Stimulated activated CD4-positive, alpha-beta T cell treated with anti-CD3 and anti-CD28 coated beads, Interleukin-12 subunit alpha, Interleukin-12 subunit beta, amount 100 ng/mL, for 24 hours (primary cell): ENCODE results near the gene TNXB.
"Not testable (repeated sequence)": the region's sequence is repeated elsewhere in the genome, so short reads cannot be mapped to it uniquely, and the experiment has no call there.

Source experiments
- DNase-seq, 2 experiments: peaks; one replicate each; pipeline ENCODE4 v3.0.0-alpha.2; 2020; ENCODE audit warnings: low read depth in 2 of 2

The TNXB gene

DNA sequence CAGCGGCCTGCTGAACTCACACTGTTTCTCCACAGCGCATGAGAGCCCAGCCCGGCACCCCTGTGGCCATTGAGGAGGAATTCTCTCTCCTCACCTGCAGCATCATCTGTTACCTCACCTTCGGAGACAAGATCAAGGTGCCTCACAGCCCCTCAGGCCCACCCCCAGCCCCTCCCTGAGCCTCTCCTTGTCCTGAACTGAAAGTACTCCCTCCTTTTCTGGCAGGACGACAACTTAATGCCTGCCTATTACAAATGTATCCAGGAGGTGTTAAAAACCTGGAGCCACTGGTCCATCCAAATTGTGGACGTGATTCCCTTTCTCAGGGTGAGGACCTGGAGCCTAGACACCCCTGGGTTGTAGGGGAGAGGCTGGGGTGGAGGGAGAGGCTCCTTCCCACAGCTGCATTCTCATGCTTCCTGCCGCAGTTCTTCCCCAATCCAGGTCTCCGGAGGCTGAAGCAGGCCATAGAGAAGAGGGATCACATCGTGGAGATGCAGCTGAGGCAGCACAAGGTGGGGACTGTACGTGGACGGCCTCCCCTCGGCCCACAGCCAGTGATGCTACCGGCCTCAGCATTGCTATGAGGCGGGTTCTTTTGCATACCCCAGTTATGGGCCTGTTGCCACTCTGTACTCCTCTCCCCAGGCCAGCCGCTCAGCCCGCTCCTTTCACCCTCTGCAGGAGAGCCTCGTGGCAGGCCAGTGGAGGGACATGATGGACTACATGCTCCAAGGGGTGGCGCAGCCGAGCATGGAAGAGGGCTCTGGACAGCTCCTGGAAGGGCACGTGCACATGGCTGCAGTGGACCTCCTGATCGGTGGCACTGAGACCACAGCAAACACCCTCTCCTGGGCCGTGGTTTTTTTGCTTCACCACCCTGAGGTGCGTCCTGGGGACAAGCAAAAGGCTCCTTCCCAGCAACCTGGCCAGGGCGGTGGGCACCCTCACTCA lies 69.5 kb downstream of the TNXB start:
- not testable (repeated sequence) for DNase-seq

DNA sequence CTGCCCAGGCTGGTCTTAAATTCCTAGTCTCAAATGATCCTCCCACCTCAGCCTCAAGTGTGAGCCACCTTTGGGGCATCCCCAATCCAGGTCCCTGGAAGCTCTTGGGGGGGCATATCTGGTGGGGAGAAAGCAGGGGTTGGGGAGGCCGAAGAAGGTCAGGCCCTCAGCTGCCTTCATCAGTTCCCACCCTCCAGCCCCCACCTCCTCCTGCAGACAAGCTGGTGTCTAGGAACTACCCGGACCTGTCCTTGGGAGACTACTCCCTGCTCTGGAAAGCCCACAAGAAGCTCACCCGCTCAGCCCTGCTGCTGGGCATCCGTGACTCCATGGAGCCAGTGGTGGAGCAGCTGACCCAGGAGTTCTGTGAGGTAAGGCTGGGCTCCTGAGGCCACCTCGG lies 70.3 kb downstream of the TNXB start:
- not testable (repeated sequence) for DNase-seq

DNA sequence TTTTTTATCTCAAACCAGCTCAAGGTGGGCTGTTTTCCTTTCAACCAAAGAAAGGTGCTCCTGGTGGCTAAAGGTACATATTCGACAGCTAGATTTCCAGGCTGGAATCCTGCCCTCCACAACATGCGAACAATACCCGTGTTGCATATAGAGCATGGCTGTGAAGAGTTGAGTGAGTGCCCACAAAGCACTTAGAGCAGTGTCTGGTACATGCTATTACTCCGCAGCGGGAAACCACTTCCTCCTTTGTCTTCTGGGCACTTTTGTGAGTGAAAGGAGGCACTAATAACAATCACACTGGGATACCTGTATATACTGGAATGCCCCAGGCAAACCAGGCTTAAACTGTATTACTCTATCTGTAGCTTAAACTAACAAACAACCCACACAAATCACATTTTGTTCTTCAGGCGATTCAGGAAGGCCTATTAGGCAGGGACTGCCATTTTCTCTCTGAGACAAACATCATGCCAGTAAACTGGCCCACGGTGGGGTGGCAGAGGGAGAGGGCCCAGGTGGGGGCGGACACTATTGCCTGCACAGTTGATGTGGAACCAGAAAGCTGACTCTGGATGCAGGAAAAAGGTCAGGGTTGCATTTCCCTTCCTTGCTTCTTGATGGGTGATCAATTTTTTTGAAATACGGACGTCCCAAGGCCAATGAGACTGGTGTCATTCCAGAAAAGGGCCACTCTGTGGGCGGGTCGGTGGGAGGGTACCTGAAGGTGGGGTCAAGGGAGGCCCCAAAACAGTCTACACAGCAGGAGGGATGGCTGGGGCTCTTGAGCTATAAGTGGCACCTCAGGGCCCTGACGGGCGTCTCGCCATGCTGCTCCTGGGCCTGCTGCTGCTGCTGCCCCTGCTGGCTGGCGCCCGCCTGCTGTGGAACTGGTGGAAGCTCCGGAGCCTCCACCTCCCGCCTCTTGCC lies 71.3 kb downstream of the TNXB start, which contains the start of gene CYP21A2:
Gene CYP21A2 (plus strand): TSS at position 818 of the 927 bp plus-strand sequence. CDS start 8 bp downstream, at position 826.
- not testable (repeated sequence) for DNase-seq

DNA sequence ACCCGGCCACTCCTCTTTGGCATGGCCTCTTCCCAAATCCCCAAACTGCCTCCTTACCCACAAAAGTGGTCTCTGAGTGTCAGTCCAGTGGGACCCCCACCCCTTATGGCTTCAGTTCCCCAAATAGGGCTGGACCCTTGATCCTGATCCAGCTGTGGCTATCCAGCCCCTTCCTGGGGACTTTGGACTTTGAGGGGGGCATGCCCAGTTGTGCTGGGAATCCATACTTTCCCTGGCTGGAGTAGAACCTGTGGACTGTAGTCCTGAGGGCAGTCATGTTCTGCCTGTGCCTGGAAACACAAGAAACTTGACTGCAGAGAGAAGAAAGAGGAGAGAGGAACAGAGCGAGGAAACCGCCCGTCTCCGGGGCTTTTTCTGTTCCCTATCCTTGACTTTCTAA lies 72.0 kb downstream of the TNXB start:
- DNase-seq = not testable (repeated sequence)

DNA sequence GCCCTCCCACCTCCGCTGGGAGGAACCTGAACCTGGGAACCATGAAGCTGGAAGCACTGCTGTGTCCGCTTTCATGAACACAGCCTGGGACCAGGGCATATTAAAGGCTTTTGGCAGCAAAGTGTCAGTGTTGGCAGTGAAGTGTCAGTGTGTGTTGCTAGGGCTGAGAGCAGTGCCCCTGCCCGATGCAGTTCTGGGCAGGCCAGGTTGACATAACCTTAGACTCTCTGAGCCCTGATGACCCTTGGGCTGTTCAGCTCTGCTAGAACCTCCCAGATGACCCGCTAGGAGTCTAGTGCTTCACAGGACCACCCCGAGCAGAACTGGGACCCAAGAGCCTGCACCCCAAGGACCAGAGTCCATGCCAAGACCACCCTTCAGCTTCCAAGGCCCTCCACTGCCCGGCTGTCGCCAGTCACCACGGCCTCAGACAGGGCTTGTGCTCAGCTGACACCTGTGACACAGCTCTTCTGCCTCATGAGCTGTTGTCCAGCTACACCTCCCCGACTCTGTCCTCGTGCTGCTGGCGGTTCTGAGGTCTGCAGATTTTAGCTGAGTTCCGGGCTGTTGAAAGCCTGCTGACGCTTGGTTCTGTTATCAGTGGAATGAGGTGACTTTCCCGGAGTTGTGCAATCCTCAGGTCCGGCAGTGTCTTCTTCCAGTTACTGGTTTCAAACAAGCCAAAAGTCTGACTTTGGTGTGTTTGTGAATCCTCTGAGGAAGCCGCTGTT lies 73.7 kb downstream of the TNXB start:
- not testable (repeated sequence) for DNase-seq

DNA sequence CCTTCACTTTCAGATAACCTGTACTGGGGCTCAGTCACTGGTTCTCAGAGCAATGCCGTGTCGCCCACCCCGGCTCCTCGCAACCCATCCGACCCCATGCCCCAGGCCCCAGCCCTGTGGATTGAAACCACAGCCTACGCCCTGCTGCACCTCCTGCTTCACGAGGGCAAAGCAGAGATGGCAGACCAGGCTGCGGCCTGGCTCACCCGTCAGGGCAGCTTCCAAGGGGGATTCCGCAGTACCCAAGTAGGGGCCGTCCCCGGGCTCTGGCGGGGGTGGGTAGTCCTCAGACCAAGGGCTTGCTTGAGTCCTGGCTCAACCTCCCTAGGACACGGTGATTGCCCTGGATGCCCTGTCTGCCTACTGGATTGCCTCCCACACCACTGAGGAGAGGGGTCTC lies 79.6 kb downstream of the TNXB start:
- not testable (repeated sequence) for DNase-seq

DNA sequence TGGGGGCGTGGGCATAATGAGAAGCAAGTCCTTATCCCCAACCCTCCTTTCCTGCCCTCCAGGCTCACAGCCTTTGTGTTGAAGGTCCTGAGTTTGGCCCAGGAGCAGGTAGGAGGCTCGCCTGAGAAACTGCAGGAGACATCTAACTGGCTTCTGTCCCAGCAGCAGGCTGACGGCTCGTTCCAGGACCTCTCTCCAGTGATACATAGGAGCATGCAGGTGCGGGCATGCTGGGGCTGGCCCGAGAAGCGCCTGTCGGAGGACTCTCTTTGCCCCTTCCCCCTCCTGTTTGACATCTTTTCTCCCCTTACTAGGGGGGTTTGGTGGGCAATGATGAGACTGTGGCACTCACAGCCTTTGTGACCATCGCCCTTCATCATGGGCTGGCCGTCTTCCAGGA lies 80.5 kb downstream of the TNXB start:
- DNase-seq = not testable (repeated sequence)

DNA sequence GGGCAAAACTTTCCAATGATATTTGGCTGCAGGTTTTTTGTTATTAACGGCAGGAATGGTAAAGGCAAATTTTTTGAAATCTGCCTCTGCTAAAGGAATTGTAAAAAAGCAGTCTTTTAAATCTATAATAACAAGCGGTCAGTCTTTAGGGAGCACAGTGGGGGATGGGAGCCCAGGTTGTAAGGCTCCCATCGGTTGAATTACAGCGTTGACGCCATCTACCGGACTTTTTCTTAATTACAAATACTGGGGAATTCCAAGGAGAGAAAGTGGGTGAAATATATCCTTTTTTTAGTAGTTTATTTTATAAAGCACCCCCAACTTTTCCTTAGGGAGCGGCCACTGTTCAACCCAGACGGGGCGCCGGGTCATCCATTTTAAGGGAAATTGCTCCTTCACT lies 87.0 kb downstream of the TNXB start:
- DNase-seq = not testable (repeated sequence)

DNA sequence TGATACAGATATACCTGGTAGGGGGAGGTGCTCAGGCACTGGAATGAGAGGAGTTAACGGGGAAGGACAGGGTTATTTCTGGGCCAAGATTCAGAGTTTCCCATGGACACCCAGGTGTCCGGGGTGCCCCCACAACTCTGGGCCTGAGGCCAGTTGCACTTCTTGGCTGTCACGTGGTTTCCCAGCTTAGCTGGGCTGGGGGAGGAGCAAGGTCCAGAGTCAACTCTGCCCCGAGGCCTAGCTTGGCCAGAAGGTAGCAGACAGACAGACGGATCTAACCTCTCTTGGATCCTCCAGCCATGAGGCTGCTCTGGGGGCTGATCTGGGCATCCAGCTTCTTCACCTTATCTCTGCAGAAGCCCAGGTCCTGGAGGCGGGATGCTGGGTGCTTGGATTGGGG lies 94.6 kb downstream of the TNXB start, which contains the start of gene C4B:
Gene C4B (plus strand): TSS at position 249 of the 400 bp plus-strand sequence. CDS start 51 bp downstream, at position 300.
- DNase-seq = not testable (repeated sequence)

DNA sequence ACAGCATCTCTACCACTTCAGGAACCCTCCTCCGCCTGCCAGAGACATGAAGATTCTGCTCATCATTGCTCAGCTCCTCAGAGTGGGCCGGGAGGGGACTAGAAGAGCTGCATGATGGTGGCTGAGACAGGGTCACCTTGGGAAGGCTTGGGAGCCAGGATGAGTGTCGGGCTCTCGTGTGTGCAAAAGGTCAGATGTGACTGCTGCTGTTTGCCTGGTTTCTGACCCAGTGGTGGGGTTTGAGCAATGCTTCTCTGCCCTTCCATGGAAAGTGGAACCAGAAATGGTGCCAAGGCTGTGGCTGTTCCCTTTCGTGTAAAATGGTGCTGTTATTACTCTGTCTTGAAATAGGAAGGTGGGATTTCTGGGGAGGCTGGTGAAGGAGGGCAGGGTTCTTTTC lies 95.4 kb downstream of the TNXB start:
- DNase-seq = not testable (repeated sequence)

DNA sequence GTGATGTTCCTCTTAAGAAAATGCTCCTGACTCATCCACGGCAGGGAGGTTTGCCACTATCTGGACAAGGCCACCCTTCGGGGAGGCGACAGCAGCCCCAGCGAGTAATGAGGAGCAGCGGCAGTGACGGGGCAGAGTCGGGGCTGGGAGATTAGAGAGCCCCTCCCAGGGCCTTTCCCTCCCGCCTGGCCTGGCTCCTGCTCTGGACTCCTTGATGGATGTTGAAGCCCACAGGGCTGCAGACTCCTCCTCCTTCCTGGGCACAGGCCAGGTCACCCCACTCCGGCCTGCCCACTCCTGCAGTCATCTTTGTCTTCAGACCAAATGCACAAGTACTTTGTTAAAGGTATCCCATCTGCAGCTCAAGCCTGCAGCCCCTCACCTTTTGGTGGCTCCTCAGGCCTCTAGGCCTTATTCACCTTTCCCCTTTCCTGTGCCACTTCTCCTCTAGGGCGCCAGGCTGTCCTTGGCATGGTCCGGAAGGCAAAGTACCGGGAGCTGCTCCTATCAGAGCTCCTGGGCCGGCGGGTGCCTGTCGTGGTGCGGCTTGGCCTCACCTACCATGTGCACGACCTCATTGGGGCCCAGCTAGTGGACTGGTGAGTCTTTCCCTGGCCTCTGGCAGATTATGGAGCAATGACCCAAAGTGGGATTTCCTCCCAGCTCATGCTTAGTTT lies 96.1 kb downstream of the TNXB start:
- not testable (repeated sequence) for DNase-seq

DNA sequence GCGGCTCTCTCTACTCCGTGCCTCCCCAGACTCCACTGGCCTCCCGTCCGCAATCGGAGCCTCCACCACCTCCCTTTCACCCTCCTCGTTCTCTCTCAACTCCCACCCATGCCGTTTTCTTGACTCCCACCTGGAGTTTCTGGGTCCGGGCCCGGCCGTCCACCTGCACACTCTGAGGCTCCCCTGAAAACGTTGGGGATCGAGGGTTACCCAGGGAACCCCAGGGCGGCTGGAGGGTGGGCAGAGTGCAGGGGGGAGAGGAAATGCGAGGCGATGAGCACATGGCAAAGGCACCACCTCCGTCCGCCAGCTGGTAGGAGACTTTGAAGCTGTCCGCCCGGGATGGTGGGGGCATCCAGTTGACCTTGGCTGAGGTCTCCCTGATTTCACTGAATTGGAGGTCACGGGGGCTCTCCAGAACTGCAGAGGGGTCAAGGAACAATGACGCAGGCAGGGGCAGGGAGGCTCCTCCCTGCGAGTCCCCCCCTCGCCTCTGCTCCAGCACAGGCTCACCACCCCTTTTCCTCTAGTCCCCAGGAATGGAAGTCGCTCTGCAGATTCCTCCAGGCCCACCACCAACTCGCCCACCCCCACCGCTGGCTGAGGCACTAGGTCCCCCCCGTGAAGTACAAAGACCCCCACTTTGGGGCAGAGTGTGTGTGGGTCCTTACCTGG lies 98.1 kb downstream of the TNXB start:
- not testable (repeated sequence) for DNase-seq

DNA sequence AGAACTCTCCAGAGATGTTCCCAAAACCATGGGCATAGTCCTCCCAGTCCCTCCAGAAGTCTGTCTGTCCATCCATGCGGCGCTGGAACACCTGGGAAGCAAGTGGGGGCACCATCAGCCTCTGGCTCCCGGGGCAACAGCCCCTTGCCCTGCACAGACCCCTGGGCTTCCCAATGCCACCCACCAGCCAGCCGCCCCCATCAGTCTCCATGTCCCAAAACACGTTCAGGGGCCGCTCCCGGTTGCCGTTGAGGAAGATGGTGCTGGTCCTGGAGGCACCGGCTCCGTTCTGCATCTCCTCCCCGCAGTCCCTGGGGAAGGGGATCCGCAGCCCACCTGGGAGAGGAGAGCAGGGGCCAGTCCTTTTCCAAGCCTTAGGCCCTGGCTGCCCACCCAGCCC lies 99.6 kb downstream of the TNXB start:
- DNase-seq = not testable (repeated sequence)

DNA sequence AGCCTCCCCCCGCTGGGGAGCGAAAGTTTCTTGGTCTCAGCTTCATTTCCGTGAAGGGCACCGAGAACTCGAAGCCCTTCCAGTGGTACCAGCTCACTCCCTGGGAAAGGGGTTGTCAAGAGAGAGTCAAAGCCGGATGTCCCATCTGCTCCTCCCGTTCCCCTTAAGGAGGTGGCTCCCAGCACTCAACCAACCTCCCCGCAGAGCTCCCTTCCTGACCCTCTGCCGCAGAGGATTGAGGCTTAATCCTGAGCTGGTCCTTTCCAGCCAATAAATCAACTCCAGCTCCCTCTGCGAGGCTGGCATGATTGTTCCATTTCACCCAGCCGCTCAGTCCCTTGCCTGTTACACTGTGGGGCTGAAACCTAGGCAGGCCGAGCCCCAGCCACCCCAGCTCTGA lies 100.5 kb downstream of the TNXB start:
- DNase-seq = not testable (repeated sequence)

DNA sequence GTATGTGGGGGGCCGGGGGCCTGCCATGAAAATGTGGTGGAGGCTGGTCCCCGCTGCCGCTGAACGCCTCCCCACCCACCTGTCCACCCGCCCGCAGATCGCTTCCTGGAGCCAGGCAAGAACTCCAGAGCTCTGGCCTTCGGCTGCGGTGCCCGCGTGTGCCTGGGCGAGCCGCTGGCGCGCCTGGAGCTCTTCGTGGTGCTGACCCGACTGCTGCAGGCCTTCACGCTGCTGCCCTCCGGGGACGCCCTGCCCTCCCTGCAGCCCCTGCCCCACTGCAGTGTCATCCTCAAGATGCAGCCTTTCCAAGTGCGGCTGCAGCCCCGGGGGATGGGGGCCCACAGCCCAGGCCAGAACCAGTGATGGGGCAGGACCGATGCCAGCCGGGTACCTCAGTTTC lies 101.1 kb downstream of the TNXB start:
- DNase-seq = not testable (repeated sequence)

DNA sequence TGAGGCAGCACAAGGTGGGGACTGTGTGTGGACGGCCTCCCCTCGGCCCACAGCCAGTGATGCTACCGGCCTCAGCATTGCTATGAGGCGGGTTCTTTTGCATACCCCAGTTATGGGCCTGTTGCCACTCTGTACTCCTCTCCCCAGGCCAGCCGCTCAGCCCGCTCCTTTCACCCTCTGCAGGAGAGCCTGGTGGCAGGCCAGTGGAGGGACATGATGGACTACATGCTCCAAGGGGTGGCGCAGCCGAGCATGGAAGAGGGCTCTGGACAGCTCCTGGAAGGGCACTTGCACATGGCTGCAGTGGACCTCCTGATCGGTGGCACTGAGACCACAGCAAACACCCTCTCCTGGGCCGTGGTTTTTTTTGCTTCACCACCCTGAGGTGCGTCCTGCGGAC lies 102.1 kb downstream of the TNXB start:
- not testable (repeated sequence) for DNase-seq

DNA sequence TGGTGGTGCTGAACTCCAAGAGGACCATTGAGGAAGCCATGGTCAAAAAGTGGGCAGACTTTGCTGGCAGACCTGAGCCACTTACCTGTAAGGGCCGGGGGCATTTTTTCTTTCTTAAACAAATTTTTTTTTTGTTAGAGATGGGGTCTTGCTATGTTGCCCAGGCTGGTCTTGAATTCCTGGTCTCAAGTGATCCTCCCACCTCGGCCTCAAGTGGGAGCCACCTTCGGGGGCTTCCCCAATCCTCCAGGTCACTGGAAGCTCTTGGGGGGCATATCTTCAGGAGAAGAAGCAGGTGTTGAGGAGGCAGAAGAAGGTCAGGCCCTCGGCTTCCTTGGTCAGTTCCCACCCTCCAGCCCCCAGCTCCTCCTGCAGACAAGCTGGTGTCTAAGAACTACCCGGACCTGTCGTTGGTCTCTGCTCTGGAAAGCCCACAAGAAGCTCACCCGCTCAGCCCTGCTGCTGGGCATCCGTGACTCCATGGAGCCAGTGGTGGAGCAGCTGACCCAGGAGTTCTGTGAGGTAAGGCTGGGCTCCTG lies 103.1 kb downstream of the TNXB start:
- DNase-seq = not testable (repeated sequence)

DNA sequence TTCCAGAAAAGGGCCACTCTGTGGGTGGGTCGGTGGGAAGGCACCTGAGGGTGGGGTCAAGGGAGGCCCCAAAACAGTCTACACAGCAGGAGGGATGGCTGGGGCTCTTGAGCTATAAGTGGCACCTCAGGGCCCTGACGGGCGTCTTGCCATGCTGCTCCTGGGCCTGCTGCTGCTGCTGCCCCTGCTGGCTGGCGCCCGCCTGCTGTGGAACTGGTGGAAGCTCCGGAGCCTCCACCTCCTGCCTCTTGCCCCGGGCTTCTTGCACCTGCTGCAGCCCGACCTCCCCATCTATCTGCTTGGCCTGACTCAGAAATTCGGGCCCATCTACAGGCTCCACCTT lies 103.6 kb downstream of the TNXB start:
- DNase-seq = not testable (repeated sequence)

DNA sequence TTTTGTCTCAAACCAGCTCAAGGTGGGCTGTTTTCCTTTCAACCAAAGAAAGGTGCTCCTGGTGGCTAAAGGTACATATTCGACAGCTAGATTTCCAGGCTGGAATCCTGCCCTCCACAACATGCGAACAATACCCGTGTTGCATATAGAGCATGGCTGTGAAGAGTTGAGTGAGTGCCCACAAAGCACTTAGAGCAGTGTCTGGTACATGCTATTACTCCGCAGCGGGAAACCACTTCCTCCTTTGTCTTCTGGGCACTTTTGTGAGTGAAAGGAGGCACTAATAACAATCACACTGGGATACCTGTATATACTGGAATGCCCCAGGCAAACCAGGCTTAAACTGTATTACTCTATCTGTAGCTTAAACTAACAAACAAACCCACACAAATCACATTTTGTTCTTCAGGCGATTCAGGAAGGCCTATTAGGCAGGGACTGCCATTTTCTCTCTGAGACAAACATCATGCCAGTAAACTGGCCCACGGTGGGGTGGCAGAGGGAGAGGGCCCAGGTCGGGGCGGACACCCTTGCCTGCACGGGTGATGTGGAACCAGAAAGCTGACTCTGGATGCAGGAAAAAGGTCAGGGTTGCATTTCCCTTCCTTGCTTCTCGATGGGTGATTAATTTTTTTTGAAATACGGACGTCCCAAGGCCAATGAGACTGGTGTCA lies 104.1 kb downstream of the TNXB start:
- not testable (repeated sequence) for DNase-seq
